NCI-H2227 (cell line): ENCODE measurements around the gene IL18.
"Not testable (repeated sequence)": the region's sequence is repeated elsewhere in the genome, so short reads cannot be mapped to it uniquely, and the experiment has no call there.

ENCODE experiments used
- DNase-seq: peaks from one replicate; lab custom pipeline; 2025; ENCODE audit not compliant: unreplicated experiment; lab: John Stamatoyannopoulos, UW

Gene IL18

DNA sequence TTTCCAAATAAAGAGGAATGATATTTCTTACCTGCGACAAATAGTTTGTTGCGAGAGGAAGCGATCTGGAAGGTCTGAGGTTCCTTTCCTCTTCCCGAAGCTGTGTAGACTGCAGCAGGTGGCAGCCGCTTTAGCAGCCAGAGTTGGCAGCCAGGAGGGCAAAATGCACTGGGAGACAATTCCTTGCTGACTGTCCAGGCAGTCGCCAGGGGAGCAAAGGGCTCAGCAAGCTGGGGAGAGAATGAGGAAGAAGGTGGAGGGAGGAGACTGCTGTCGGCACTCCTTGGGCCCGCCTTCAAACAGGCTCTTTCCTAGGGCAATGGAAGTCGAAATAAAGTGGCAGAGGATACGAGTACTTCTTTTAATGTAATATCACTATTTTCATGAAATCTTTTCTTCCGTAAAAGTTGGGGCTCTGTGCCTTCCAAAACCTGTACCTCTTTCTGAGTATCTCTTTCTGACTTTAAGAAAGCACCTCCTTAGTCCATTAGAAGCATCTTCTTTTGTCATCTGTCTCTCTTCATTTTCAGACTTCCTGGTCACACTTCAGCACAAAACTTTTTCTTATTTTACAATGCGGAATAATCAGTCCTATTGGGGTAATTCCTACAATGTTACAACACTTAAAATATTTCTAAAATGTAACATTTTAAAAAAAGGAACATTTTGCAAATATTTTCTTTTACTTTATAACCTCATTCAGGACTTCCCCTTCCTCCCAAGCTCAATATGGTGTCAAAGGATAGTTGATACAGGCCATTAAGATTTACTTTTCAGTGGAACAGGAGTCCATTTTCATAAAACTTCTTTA lies at the start of gene IL18:
Gene IL18 (minus strand): TSS at position 220 of the 811 bp plus-strand sequence. CDS start 9,041 bp downstream, outside the sequence.
- peak; percentile 18 for DNase-seq

- no peak for DNase-seq
These were observed 48.8 kb upstream of the IL18 start for GRCh38 chr11:112212710-112213109.

DNA sequence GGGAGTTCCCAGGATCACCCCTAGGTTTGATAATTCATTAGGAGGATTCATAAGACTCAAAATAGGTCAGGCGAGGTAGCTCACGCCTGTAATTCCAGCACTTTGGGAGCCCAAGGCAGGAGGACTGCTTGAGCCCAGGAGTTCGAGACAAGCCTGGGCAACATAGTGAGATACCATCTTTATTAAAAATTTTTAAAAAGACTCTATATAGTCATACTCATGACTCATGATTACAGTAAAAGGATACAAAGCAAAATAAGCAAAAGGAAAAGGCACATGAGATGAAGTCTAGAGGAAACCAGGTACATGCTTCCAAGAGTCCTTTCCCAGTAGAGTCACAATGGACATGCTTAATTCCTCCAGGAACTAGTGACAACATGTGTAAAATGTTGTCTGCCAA lies 48.4 kb upstream of the IL18 start:
- DNase-seq = no peak

- no peak for DNase-seq
These were observed 47.6 kb upstream of the IL18 start for GRCh38 chr11:112211536-112211935.

DNA sequence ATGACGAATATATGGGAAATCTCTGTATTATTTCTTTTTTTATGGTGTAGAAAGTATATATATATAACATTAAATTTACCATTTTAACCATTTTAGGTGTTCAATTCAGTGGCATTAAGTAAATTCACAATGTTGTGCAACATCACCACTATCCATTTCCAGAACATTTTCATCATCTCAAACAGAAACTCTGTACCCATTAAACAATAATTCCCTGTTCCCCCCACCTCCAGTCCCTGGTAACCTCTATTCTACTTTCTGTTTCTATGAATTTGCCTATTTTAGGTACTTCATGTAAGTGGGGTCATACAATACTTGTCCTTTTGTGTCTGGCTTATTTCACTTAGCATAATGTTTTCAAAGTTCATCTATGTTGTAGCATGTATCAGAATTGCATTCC lies 47.0 kb upstream of the IL18 start:
- DNase-seq = no peak

- no peak for DNase-seq
These were observed 42.2 kb upstream of the IL18 start for GRCh38 chr11:112206071-112206470.

DNA sequence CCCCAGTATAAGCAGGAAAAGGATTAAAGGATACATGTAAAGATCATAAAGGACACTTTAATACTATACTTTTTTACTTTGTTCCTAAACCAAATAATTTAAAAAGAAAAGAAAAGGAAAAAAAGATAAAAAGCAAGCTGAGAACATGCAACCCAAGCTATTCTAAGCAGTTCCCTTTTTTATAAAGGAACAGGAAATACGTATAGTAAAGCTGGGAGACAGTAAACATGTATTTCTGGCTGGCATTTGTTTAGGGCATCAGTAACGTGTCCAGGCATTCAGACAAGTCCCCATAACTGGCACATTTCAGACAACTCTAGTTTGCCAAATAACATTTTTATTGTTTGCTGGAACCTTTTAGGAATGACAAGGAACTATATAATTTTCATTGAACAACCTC lies 36.4 kb upstream of the IL18 start:
- DNase-seq = no peak

- not testable (repeated sequence) for DNase-seq
These were observed 35.2 kb upstream of the IL18 start for GRCh38 chr11:112199101-112199500.

- DNase-seq = no peak
These were observed 32.7 kb upstream of the IL18 start for GRCh38 chr11:112196519-112197087.

GRCh38 chr11:112195951-112196351 lies 32.1 kb upstream of the IL18 start:
- DNase-seq = no peak

DNA sequence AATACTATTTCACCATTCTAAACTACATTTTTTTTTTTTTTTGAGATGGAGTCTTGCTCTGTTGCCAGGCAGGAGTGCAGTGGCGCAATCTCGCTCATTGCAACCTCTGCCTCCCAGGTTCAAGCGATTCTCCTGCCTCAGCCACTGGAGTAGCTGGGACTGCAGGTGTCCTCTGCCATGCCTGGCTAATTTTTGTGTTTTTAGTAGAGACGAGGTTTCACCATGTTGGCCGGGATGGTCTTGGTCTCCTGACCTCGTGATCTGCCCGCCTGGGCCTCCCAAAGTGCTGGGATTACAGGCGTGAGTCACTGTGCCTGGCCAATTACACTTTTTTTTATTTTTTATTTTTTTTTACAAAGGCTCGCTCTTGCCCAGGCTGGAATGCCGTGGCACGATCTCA lies 31.2 kb upstream of the IL18 start:
- not testable (repeated sequence) for DNase-seq

DNA sequence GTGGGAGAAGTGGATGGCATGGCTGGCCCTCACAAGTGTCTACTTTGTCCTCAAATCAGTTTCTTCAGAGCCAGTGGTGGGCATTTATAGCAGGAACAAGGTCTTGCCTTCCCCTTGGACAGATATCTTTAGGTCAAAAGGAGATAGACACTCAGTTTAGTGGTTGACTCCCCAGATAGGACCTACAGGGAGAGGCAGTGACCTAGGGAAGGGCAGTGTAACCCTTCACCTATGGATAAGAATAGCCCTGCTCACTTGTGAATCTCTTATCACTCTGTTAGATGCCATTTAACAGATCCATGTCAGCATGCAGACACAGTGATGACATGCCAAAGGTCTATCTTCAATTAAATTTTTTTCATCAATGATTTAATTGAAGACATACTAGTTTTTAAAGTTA lies 22.4 kb upstream of the IL18 start:
- no peak for DNase-seq

DNA sequence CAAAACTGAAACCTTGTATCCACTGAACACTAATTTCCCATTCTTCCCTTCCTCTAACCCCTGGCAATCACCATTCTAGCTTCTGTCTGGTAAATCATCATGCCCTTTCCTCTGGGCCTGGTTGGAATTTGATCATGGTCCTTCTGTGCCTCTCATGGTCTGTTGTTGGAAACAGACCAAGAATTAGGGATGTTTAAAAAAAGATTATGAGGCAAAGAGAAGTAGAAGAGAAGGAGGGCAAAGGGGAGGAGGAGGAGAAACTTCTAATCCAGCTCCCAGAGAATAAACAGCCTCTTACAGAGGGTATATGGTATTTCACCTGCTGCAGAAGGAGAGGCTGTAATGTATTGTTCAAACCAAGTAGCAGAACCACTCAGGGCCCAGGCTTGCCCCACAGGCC lies 22.0 kb upstream of the IL18 start:
- DNase-seq = no peak

DNA sequence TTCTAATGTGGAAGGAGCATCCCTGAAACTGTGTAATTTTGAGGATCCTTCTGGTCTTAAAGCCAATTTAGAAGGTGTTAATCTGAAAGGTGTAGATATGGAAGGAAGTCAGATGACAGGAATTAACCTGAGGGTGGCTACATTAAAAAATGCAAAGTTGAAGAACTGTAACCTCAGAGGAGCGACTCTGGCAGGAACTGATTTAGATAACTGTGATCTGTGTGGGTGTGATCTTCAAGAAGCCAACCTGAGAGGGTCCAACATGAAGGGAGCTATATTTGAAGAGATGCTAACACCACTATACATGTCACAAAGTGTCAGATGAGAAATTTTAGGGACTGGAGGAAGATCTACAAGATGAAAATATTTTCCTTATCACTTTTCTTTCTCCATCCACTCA lies 19.0 kb upstream of the IL18 start:
- DNase-seq = no peak

- DNase-seq = no peak
These were observed 15.7 kb upstream of the IL18 start for GRCh38 chr11:112179601-112180000.

DNA sequence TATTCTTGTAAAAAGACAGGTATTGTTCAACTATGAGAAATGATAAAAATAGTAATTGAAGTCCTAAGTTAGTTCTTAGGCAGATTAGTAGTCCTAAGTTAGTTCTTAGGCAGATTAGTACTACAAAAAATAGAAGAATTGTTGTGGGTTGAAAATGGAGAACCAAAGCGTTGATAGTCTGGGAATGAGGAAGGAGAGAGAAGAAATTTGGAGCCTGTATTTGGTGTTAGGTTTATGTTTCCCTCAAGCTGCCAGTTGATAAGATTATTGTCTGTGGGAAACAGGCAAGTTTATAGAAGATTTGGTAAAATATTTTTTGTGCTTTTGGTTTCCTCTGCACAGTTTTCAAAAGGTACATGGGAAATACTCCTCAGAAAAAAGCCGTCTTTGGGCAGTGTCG lies 15.0 kb upstream of the IL18 start:
- no peak for DNase-seq

DNA sequence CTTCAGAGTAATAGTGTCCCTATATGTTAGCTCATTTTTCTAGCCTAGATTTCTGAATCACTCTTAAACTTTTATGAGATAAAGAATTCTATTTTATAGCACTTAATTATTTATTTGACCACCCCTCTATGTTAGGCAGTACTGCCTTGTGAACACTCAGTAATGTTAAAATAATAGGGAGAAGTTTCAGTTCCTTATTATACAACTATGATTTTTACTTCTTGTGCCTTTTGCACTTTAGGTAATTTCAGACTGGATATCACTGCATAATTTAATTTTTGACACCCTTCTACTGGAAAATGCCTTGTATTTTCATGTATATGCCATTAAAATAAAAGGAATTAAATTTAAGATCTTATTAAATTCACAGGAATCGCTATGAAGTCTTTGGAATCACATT lies 14.5 kb upstream of the IL18 start:
- no peak for DNase-seq

DNA sequence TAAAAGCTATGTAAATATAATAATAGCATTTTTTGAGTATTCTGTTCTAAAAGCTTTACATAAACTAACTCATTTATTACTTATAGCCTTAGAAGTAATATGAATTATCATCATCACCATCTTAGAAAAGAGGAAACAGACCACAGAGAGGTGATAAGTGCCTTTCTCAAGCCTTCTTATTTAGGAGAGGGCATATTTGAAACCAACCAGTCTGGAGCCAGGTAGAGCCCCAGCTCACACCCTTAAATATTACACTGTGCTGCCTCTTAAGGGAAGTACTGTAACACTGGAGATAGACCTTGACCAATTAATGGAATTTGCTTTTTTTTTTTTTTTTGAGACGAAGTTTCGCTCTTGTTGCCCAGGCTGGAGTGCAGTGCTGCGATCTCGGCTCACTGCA lies 13.7 kb upstream of the IL18 start:
- no peak for DNase-seq

- DNase-seq = no peak
These were observed 12.2 kb upstream of the IL18 start for GRCh38 chr11:112176077-112176476.

DNA sequence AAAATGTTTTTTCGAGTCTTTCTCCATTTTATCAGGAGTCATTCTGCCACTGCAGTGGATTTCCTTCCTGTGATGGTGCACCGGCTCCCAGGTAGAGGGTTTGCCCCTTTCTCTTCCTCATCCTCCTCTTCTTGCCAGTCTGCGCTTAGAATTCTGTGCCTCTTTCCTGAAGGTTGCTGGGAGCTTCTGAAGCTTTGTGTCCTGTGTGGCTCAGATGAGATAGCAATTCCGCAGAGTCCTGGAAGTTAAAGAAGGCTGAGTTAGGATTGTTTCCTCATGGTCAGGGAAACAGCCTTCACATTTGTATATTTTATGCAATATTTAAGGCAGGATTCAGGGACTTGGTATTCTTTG lies 11.7 kb upstream of the IL18 start:
- DNase-seq = no peak

DNA sequence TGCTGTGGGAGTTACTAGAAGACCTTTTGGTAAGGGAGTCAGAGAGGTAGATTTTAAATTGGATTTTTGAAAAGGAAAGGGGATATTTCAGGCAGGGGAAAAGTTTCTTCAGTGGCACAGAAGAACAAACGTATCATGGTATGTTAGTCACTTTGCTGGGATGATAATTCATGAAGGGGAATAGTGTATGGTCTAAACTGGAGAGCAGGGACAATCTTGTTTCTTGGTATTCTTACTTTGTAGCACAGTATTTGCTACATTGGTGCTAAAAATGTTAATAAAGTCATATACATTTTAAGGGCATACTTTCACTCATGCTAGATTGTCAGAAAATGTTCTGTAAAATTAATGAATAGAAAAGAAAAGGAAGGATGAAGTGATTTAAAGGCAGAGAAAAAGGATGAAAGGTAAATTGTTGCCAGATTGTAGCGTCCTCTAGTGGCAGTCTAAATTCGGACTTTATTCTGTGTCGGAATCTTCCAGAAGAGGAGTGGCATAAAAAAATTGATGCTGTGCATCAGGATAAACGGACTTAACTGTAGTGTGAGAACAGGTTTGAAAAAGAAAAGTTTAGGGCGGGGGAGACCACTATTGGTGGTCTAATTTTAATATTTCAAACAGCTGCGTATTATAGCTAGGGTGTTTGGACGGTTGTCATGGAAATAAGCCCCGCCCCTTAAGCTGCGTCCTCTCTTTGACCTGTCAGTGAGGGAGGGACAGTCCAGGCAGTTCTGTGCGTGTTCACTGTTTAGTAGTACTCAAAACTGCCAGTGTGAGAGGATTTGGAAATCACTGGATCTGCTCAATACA lies 11.1 kb upstream of the IL18 start, which contains the start of gene BCO2:
Gene BCO2 (plus strand): TSS at position 724 of the 810 bp plus-strand sequence. CDS start 90 bp downstream, outside the sequence.
- peak; percentile 75 for DNase-seq

GRCh38 chr11:112173152-112173551 lies 9.3 kb upstream of the IL18 start:
- DNase-seq = no peak
